ENCODE measurements around the gene SLC7A8. TPM values are rescaled to one million over a fixed set of nuclear protein-coding genes. Genes with fewer than 3 reads are reported as not detected.
A peak's percentile ranks its signal among the peaks of the same experiment; 100 is the strongest.

The SLC7A8 gene
- total RNA-seq, 2 donors from 2014 or later = 119 to 143 TPM

GRCh38 chr14:23174296-23175184 is 8.9 kb downstream of the SLC7A8 start:
- peak; percentile 17 for TF ChIP-seq POLR2A (IDR thresholded peaks at IDR 0.05)
- TF ChIP-seq POLR2AphosphoS5 (IDR thresholded peaks at IDR 0.05) = peak; percentile 4
- TF ChIP-seq, protein P1, sequence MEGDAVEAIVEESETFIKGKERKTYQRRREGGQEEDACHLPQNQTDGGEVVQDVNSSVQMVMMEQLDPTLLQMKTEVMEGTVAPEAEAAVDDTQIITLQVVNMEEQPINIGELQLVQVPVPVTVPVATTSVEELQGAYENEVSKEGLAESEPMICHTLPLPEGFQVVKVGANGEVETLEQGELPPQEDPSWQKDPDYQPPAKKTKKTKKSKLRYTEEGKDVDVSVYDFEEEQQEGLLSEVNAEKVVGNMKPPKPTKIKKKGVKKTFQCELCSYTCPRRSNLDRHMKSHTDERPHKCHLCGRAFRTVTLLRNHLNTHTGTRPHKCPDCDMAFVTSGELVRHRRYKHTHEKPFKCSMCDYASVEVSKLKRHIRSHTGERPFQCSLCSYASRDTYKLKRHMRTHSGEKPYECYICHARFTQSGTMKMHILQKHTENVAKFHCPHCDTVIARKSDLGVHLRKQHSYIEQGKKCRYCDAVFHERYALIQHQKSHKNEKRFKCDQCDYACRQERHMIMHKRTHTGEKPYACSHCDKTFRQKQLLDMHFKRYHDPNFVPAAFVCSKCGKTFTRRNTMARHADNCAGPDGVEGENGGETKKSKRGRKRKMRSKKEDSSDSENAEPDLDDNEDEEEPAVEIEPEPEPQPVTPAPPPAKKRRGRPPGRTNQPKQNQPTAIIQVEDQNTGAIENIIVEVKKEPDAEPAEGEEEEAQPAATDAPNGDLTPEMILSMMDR (IDR thresholded peaks at IDR 0.05) = no peak
- no peak for DNase-seq (ENCODE audit: low spot score)
- H3K9me3 ChIP-seq = no peaks in the 10 kb centered on the region
- H3K36me3 ChIP-seq = no peaks in the 10 kb centered on the region
- H3K27me3 ChIP-seq (replicated peaks; ENCODE audit: insufficient read depth) = no peaks in the 10 kb centered on the region
- H3K27ac ChIP-seq = peak overlapping the region; percentile 22 to 25
- H3K4me3 ChIP-seq = no peak overlapping the region
- intact Hi-C loops (cut with DNase I) = no loop called here
- 61% methylated on average over 6 of the region's 6 CpGs for WGBS
- H3K4me1 ChIP-seq (replicated peaks) = peaks cover 2% of the 10 kb centered on the region

GRCh38 chr14:23173796-23174195 is 9.7 kb downstream of the SLC7A8 start:
- no peak overlapping the region for H3K4me3 ChIP-seq
- TF ChIP-seq POLR2A (IDR thresholded peaks at IDR 0.05) = no peak
- TF ChIP-seq, protein P1 (IDR thresholded peaks at IDR 0.05) = no peak
- TF ChIP-seq POLR2AphosphoS5 (IDR thresholded peaks at IDR 0.05) = no peak
- no peak overlapping the region for H3K27ac ChIP-seq
- no peaks in the 10 kb centered on the region for H3K36me3 ChIP-seq
- no peaks in the 10 kb centered on the region for H3K9me3 ChIP-seq
- no peaks in the 10 kb centered on the region for H3K27me3 ChIP-seq (replicated peaks; ENCODE audit: insufficient read depth)
- 67% methylated on average over 3 of the region's 3 CpGs for WGBS
- no peak for DNase-seq (ENCODE audit: low spot score)
- intact Hi-C loops (cut with DNase I) = no loop called here
- H3K4me1 ChIP-seq (replicated peaks) = peaks cover 2% of the 10 kb centered on the region

GRCh38 chr14:23173031-23173430 is 10.4 kb downstream of the SLC7A8 start:
- no peak overlapping the region for H3K27ac ChIP-seq
- intact Hi-C loops (cut with DNase I) = no loop called here
- no peaks in the 10 kb centered on the region for H3K27me3 ChIP-seq (replicated peaks; ENCODE audit: insufficient read depth)
- H3K4me3 ChIP-seq = no peak overlapping the region
- no peak for DNase-seq (ENCODE audit: low spot score)
- H3K36me3 ChIP-seq = no peaks in the 10 kb centered on the region
- TF ChIP-seq POLR2A (IDR thresholded peaks at IDR 0.05) (no peak), POLR2AphosphoS5 (IDR thresholded peaks at IDR 0.05) (no peak)
- TF ChIP-seq, protein P1 (IDR thresholded peaks at IDR 0.05) = no peak
- WGBS = 87% methylated on average over 2 of the region's 2 CpGs
- H3K9me3 ChIP-seq = no peaks in the 10 kb centered on the region
- peaks cover 2% of the 10 kb centered on the region for H3K4me1 ChIP-seq (replicated peaks)

DNA sequence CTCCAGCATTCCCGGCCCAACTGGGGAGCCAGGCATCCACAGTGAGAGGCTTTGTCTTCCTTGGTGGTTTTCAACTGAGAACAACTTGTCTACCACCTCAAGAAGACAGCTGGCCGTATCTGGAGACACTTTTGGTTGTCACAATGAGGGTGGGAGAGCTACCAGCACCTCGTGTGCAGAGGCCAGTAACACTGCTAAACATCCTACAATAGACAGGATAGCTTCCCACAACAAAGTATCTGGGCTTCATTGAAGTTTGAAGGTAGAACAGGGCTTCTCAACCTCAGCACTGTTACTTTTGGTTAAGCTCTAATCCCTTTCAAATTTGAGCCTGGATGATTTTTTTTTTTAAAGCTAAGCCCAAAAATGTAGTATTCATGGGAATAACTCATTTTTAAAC is 10.9 kb downstream of the SLC7A8 start:
- no peak for DNase-seq (ENCODE audit: low spot score)
- Histone ChIP-seq H3K36me3 (no peaks in the 10 kb centered on the region), H3K27ac (no peak overlapping the region), H3K4me3 (no peak overlapping the region), H3K4me1 (replicated peaks) (no peaks in the 10 kb centered on the region), H3K27me3 (replicated peaks; ENCODE audit: insufficient read depth) (no peaks in the 10 kb centered on the region), H3K9me3 (no peaks in the 10 kb centered on the region)
- TF ChIP-seq, protein P1 (IDR thresholded peaks at IDR 0.05) = no peak
- no peak for TF ChIP-seq POLR2AphosphoS5 (IDR thresholded peaks at IDR 0.05)
- TF ChIP-seq POLR2A (IDR thresholded peaks at IDR 0.05) = no peak
- intact Hi-C loops (cut with DNase I) = no loop called here
- WGBS = 50% methylated on average over 3 of the region's 3 CpGs

DNA sequence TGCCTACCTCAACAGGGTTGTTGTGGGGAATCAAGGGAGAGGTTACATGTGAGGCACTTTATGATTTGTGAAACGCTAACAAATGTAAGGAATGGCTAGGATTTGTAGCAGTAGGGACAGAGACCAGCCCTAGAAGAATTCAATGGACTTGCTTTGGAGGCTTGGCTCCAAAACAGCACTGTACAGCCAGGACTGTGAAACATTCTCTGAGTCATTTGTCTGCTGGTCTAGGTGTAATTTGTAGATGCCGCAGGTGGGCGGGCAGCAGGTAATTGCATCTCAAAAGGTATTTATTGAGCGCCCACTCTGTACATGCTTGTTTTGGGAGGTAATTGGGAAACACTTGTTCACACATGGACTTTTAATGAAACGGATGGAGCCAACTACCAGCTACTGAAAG is 11.4 kb downstream of the SLC7A8 start:
- Histone ChIP-seq H3K9me3 (no peaks in the 10 kb centered on the region), H3K27me3 (replicated peaks; ENCODE audit: insufficient read depth) (no peaks in the 10 kb centered on the region), H3K4me3 (no peak overlapping the region), H3K36me3 (no peaks in the 10 kb centered on the region), H3K27ac (peak overlapping the region in 1 of 2 donors; percentile 35), H3K4me1 (replicated peaks) (no peaks in the 10 kb centered on the region)
- DNase-seq (ENCODE audit: low spot score) = no peak
- 65% methylated on average over 5 of the region's 5 CpGs for WGBS
- intact Hi-C loops (cut with DNase I) = no loop called here
- TF ChIP-seq POLR2AphosphoS5 (IDR thresholded peaks at IDR 0.05) = no peak
- TF ChIP-seq, protein P1 (IDR thresholded peaks at IDR 0.05) = no peak
- no peak for TF ChIP-seq POLR2A (IDR thresholded peaks at IDR 0.05)
